ENCODE measurements around the gene AUP1. TPM values are rescaled to one million over a fixed set of nuclear protein-coding genes. Genes with fewer than 3 reads are reported as not detected.

AUP1 gene
- total and polyA plus RNA-seq, 2 experiments from 2014 or later, result 98.7 to 105 TPM

- TF ChIP-seq, protein P1, sequence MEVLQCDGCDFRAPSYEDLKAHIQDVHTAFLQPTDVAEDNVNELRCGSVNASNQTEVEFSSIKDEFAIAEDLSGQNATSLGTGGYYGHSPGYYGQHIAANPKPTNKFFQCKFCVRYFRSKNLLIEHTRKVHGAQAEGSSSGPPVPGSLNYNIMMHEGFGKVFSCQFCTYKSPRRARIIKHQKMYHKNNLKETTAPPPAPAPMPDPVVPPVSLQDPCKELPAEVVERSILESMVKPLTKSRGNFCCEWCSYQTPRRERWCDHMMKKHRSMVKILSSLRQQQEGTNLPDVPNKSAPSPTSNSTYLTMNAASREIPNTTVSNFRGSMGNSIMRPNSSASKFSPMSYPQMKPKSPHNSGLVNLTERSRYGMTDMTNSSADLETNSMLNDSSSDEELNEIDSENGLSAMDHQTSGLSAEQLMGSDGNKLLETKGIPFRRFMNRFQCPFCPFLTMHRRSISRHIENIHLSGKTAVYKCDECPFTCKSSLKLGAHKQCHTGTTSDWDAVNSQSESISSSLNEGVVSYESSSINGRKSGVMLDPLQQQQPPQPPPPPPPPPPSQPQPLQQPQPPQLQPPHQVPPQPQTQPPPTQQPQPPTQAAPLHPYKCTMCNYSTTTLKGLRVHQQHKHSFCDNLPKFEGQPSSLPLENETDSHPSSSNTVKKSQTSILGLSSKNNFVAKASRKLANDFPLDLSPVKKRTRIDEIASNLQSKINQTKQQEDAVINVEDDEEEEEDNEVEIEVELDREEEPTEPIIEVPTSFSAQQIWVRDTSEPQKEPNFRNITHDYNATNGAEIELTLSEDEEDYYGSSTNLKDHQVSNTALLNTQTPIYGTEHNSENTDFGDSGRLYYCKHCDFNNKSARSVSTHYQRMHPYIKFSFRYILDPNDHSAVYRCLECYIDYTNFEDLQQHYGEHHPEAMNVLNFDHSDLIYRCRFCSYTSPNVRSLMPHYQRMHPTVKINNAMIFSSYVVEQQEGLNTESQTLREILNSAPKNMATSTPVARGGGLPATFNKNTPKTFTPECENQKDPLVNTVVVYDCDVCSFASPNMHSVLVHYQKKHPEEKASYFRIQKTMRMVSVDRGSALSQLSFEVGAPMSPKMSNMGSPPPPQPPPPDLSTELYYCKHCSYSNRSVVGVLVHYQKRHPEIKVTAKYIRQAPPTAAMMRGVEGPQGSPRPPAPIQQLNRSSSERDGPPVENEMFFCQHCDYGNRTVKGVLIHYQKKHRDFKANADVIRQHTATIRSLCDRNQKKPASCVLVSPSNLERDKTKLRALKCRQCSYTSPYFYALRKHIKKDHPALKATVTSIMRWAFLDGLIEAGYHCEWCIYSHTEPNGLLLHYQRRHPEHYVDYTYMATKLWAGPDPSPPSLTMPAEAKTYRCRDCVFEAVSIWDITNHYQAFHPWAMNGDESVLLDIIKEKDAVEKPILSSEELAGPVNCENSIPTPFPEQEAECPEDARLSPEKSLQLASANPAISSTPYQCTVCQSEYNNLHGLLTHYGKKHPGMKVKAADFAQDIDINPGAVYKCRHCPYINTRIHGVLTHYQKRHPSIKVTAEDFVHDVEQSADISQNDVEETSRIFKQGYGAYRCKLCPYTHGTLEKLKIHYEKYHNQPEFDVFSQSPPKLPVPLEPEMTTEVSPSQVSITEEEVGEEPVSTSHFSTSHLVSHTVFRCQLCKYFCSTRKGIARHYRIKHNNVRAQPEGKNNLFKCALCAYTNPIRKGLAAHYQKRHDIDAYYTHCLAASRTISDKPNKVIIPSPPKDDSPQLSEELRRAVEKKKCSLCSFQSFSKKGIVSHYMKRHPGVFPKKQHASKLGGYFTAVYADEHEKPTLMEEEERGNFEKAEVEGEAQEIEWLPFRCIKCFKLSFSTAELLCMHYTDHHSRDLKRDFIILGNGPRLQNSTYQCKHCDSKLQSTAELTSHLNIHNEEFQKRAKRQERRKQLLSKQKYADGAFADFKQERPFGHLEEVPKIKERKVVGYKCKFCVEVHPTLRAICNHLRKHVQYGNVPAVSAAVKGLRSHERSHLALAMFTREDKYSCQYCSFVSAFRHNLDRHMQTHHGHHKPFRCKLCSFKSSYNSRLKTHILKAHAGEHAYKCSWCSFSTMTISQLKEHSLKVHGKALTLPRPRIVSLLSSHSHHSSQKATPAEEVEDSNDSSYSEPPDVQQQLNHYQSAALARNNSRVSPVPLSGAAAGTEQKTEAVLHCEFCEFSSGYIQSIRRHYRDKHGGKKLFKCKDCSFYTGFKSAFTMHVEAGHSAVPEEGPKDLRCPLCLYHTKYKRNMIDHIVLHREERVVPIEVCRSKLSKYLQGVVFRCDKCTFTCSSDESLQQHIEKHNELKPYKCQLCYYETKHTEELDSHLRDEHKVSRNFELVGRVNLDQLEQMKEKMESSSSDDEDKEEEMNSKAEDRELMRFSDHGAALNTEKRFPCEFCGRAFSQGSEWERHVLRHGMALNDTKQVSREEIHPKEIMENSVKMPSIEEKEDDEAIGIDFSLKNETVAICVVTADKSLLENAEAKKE (CRISPR knock-in tag; IDR thresholded peaks at IDR 0.05), result no peak
- TF ChIP-seq JUNB (IDR thresholded peaks at IDR 0.05; ENCODE audit: unreplicated experiment) (no peak), REST (IDR thresholded peaks at IDR 0.05; ENCODE audit: unreplicated experiment) (no peak), POLR2AphosphoS5 (IDR thresholded peaks at IDR 0.05; ENCODE audit: low read depth) (no peak)
Measured at GRCh38 chr2:74493546-74493945, 36.0 kb downstream of the AUP1 start (continued).
